Smooth muscle cell (in vitro differentiated cells): ENCODE measurements around the gene C1RL. TPM values are rescaled to one million over a fixed set of nuclear protein-coding genes. Genes with fewer than 3 reads are reported as not detected.

Experiments
- DNase-seq: peaks from one replicate; lab custom pipeline; 2025; ENCODE audit not compliant: unreplicated experiment; lab: John Stamatoyannopoulos, UW
- H2AFZ ChIP-seq: fragments of 200-600 bp; sonication (generic); 2 replicates; pipeline ENCODE4 v1.6.0; 2016; ENCODE audit warnings: antibody characterized with exemption, low read depth, mild to moderate bottlenecking
- H3F3A ChIP-seq: fragments of 200-600 bp; sonication (generic); 2 replicates; pipeline ENCODE4 v1.6.0; 2017; ENCODE audit warnings: antibody characterized with exemption, low read depth
- H3K27ac ChIP-seq: fragments of 200-600 bp; sonication (generic); 2 replicates; pipeline ENCODE4 v1.5.1; 2016; ENCODE audit warnings: low read depth, mild to moderate bottlenecking
- H3K27me3 ChIP-seq: fragments of 200-600 bp; sonication (generic); 2 replicates; pipeline ENCODE4 v1.6.1; 2016; ENCODE audit warnings: low read depth, mild to moderate bottlenecking
- H3K36me3 ChIP-seq: fragments of 200-600 bp; sonication (generic); 2 replicates; pipeline ENCODE4 v1.5.1; 2016; ENCODE audit warnings: low read depth
- H3K4me1 ChIP-seq: fragments of 200-600 bp; sonication (generic); 2 replicates; pipeline ENCODE4 v1.5.1; 2016; ENCODE audit warnings: low read depth
- H3K4me2 ChIP-seq: fragments of 200-600 bp; sonication (generic); 2 replicates; pipeline ENCODE4 v1.6.0; 2016; ENCODE audit warnings: mild to moderate bottlenecking
- H3K4me3 ChIP-seq: fragments of 200-600 bp; sonication (generic); 2 replicates; pipeline ENCODE4 v1.5.1; 2016; ENCODE audit warnings: mild to moderate bottlenecking
- H3K79me2 ChIP-seq: fragments of 200-600 bp; sonication (generic); 2 replicates; pipeline ENCODE4 v1.6.0; 2016; ENCODE audit warnings: low read depth, mild to moderate bottlenecking
- H3K9ac ChIP-seq: fragments of 200-600 bp; sonication (generic); 2 replicates; pipeline ENCODE4 v1.6.0; 2016; ENCODE audit warnings: low read depth
- H3K9me3 ChIP-seq: fragments of 200-600 bp; sonication (generic); replicated peaks from 2 replicates; pipeline ENCODE4 v1.5.1; 2016; ENCODE audit warnings: low read depth
- H4K20me1 ChIP-seq: fragments of 200-600 bp; sonication (generic); 2 replicates; pipeline ENCODE4 v1.6.0; 2016; ENCODE audit warnings: low read depth
- WGBS: methylation state at CpG from one replicate; pipeline ENCODE4 v1.1.7; 2016; ENCODE audit warnings: low lambda C conversion rate; 5-methylcytosine and 5-hydroxymethylcytosine counted together
- polyA plus RNA-seq: library from polyadenylated mRNA; unstranded; fragments of >200 nt; fragmentation: Nextera tagmentation; extraction: Ambion mirVana; gene quantifications from 2 replicates; pipeline ENCODE4 v1.2.1, GENCODE V29; 2016
- total RNA-seq: library from RNA; depleted of rRNA; stranded (reverse); fragments of >200 nt; gene quantifications from 2 replicates; pipeline ENCODE4 v1.2.3, GENCODE V29; 2014
- TF ChIP-seq, protein P1 (sequence below): fragments of 200-600 bp; sonication (generic); IDR thresholded peaks from 2 replicates; pipeline ENCODE4 v1.5.1; 2017; ENCODE audit warnings: borderline replicate concordance, mild to moderate bottlenecking, antibody characterized with exemption; ENCODE audit not compliant: insufficient read depth, poor library complexity, severe bottlenecking

C1RL gene
- total and polyA plus RNA-seq, 2 experiments from 2014 or later = 8.7 to 21.1 TPM

DNA sequence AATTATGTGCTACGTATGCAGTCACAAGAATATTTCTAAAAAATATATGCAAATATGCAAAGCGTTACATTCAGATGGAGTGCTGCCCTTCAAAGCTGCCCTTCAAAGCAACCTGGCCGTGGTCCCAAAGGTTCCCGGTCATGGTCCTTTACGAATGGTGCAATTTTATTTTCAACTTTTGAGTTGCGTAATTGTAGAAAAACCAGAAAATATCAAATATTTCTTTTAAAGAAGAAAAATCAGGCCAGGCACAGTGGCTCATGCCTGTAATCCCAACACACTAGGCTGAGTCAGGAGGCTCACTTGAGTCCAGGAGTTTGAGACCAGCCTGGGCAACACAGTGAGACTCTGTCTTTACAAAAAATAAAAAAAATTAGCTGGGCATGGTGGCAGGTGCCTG is 42.5 kb upstream of the C1RL start:
- no peak overlapping the region for H3K9ac ChIP-seq
- no peak overlapping the region for H3K4me2 ChIP-seq
- H4K20me1 ChIP-seq = no peaks in the 10 kb centered on the region
- H3K9me3 ChIP-seq = no peaks in the 10 kb centered on the region
- no peaks in the 10 kb centered on the region for H3K4me1 ChIP-seq
- TF ChIP-seq, protein P1, sequence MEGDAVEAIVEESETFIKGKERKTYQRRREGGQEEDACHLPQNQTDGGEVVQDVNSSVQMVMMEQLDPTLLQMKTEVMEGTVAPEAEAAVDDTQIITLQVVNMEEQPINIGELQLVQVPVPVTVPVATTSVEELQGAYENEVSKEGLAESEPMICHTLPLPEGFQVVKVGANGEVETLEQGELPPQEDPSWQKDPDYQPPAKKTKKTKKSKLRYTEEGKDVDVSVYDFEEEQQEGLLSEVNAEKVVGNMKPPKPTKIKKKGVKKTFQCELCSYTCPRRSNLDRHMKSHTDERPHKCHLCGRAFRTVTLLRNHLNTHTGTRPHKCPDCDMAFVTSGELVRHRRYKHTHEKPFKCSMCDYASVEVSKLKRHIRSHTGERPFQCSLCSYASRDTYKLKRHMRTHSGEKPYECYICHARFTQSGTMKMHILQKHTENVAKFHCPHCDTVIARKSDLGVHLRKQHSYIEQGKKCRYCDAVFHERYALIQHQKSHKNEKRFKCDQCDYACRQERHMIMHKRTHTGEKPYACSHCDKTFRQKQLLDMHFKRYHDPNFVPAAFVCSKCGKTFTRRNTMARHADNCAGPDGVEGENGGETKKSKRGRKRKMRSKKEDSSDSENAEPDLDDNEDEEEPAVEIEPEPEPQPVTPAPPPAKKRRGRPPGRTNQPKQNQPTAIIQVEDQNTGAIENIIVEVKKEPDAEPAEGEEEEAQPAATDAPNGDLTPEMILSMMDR = no peak
- WGBS = 99% methylated on average over 6 of the region's 6 CpGs
- H2AFZ ChIP-seq = no peak overlapping the region
- no peak for DNase-seq
- H3K27me3 ChIP-seq = no peaks in the 10 kb centered on the region
- no peak overlapping the region for H3K27ac ChIP-seq
- no peak overlapping the region for H3K4me3 ChIP-seq
- H3K36me3 ChIP-seq = no peaks in the 10 kb centered on the region
- H3K79me2 ChIP-seq = no peaks in the 10 kb centered on the region
- no peaks in the 10 kb centered on the region for H3F3A ChIP-seq

GRCh38 chr12:7150841-7151240 is 41.8 kb upstream of the C1RL start:
- Histone ChIP-seq H3K9ac (no peak overlapping the region), H3K79me2 (no peaks in the 10 kb centered on the region), H3F3A (no peaks in the 10 kb centered on the region), H4K20me1 (no peaks in the 10 kb centered on the region), H2AFZ (no peak overlapping the region), H3K4me3 (no peak overlapping the region), H3K27ac (no peak overlapping the region), H3K36me3 (no peaks in the 10 kb centered on the region), H3K4me1 (no peaks in the 10 kb centered on the region), H3K27me3 (no peaks in the 10 kb centered on the region), H3K9me3 (no peaks in the 10 kb centered on the region), H3K4me2 (no peak overlapping the region)
- DNase-seq = no peak
- TF ChIP-seq, protein P1 = no peak
- 88% methylated on average over 2 of the region's 6 CpGs for WGBS

- whole genome bisulfite sequencing = 97% methylated on average over 12 of the region's 12 CpGs
- Histone ChIP-seq H3K36me3 (no peaks in the 10 kb centered on the region), H3K27ac (no peak overlapping the region), H3K79me2 (no peaks in the 10 kb centered on the region), H3K27me3 (no peaks in the 10 kb centered on the region), H2AFZ (no peak overlapping the region), H3K9ac (no peak overlapping the region), H4K20me1 (no peaks in the 10 kb centered on the region), H3K9me3 (no peaks in the 10 kb centered on the region), H3K4me3 (no peak overlapping the region), H3K4me2 (no peak overlapping the region), H3K4me1 (no peaks in the 10 kb centered on the region), H3F3A (no peaks in the 10 kb centered on the region)
- DNase-seq = no peak
- TF ChIP-seq, protein P1 = no peak
Observed at GRCh38 chr12:7150356-7150755, 41.3 kb upstream of the C1RL start.

DNA sequence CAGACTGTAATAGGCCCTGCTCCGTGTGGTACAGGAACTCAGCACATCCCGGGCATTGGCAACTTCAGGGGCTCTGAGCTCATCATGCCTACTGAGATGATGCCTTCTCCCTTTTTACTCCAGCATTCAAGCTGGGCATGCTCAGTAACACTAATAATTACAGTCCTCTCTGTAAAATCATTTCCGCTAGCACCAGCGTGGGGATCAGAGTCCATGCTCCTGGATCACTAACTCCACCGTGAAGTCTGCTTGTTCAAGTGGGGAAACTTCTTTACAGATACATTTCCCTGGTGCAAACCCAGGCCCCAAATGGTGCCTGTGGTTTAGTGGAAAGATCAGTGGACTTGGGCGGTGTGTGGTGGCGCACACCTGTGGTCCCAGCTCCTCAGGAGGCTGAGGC is 37.9 kb upstream of the C1RL start:
- no peak for DNase-seq
- H4K20me1 ChIP-seq = no peaks in the 10 kb centered on the region

More for the DNA sequence above, 37.9 kb upstream of the C1RL start:
- TF ChIP-seq, protein P1 = no peak
- Histone ChIP-seq H3K9me3 (no peaks in the 10 kb centered on the region), H2AFZ (no peak overlapping the region), H3K9ac (no peak overlapping the region), H3K4me2 (no peak overlapping the region), H3K4me3 (no peak overlapping the region), H3F3A (no peaks in the 10 kb centered on the region), H3K36me3 (no peaks in the 10 kb centered on the region), H3K4me1 (no peaks in the 10 kb centered on the region), H3K27me3 (no peaks in the 10 kb centered on the region), H3K27ac (no peak overlapping the region), H3K79me2 (no peaks in the 10 kb centered on the region)
- 99% methylated on average over 7 of the region's 7 CpGs for WGBS
